BJ (cell line): ENCODE measurements around the gene UBE2B. TPM values are rescaled to one million over a fixed set of nuclear protein-coding genes. Genes with fewer than 3 reads are reported as not detected.
A peak's percentile ranks its signal among the peaks of the same experiment; 100 is the strongest.

Experiments
- CTCF ChIA-PET: fragments of 350-600 bp; formaldehyde crosslinking; extraction: SDS; loops from one replicate; lab custom pipeline; 2021; ENCODE audit warnings: antibody characterized with exemption, inconsistent platforms; lab: Yijun Ruan, JAX
- POLR2A ChIA-PET: fragments of 300-600 bp; sonication (Branson Sonifier 250); formaldehyde crosslinking; extraction: SDS; loops from one replicate; lab custom pipeline; 2021; ENCODE audit warnings: antibody characterized with exemption; lab: Charles Lee
- DNase-seq: peaks from one replicate; pipeline ENCODE4 v3.0.0-alpha.2; 2011; ENCODE audit warnings: low read depth
- H3K27me3 ChIP-seq: 2 replicates; pipeline ENCODE4 v1.6.0; 2011; ENCODE audit warnings: low read length; ENCODE audit not compliant: control insufficient read depth, insufficient read depth
- H3K36me3 ChIP-seq: 2 replicates; pipeline ENCODE4 v1.5.1; 2011; ENCODE audit warnings: low read length; ENCODE audit not compliant: control insufficient read depth, insufficient read depth
- H3K4me3 ChIP-seq: 2 replicates; pipeline ENCODE4 v1.5.1; 2011; ENCODE audit warnings: low read depth, mild to moderate bottlenecking, control low read depth, low read length
- polyA plus RNA-seq: library from polyadenylated mRNA; depleted of rRNA; stranded (reverse); fragments of >200 nt; gene quantifications from 2 replicates; pipeline ENCODE4 v1.2.3, GENCODE V29; 2011
- TF ChIP-seq, protein P1 (sequence below): IDR thresholded peaks from 2 replicates; pipeline ENCODE4 v1.5.1; 2011; ENCODE audit warnings: low read depth, mild to moderate bottlenecking, control low read depth, inconsistent platforms, low read length, moderate library complexity; ENCODE audit not compliant: insufficient read depth

Gene UBE2B
- polyA plus RNA-seq, 1 experiment: 17.6 TPM

DNA sequence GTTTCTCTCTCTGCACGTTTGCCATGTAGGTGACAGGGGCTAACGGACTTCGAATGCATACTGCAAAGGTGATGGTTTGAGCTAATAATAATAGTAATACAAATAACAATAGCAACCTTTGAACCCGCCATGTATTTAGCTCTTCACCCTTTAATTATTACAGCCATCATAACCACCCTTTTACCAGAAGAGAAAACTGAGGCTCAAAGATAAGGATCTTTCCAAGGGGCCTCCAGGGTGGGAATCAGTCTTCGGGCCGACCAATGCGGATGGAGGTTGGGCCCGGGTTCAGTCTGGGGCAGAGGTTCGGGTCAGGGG, 39.8 kb downstream of the UBE2B start:
- Histone ChIP-seq H3K4me3 (peak overlapping the region; percentile 93), H3K36me3 (no peaks in the 10 kb centered on the region), H3K27me3 (no peaks in the 10 kb centered on the region)
- POLR2A ChIA-PET: no interaction called here
- CTCF ChIA-PET: interaction anchor here (0.6 to 4.6 kb wide), 29 partner anchors 11 to 176 kb away, joined by 3 to 28 read pairs (median 4); partner anchors contain the start of gene UBE2B
- no peak for DNase-seq
- TF ChIP-seq, protein P1, sequence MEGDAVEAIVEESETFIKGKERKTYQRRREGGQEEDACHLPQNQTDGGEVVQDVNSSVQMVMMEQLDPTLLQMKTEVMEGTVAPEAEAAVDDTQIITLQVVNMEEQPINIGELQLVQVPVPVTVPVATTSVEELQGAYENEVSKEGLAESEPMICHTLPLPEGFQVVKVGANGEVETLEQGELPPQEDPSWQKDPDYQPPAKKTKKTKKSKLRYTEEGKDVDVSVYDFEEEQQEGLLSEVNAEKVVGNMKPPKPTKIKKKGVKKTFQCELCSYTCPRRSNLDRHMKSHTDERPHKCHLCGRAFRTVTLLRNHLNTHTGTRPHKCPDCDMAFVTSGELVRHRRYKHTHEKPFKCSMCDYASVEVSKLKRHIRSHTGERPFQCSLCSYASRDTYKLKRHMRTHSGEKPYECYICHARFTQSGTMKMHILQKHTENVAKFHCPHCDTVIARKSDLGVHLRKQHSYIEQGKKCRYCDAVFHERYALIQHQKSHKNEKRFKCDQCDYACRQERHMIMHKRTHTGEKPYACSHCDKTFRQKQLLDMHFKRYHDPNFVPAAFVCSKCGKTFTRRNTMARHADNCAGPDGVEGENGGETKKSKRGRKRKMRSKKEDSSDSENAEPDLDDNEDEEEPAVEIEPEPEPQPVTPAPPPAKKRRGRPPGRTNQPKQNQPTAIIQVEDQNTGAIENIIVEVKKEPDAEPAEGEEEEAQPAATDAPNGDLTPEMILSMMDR: no peak

DNA sequence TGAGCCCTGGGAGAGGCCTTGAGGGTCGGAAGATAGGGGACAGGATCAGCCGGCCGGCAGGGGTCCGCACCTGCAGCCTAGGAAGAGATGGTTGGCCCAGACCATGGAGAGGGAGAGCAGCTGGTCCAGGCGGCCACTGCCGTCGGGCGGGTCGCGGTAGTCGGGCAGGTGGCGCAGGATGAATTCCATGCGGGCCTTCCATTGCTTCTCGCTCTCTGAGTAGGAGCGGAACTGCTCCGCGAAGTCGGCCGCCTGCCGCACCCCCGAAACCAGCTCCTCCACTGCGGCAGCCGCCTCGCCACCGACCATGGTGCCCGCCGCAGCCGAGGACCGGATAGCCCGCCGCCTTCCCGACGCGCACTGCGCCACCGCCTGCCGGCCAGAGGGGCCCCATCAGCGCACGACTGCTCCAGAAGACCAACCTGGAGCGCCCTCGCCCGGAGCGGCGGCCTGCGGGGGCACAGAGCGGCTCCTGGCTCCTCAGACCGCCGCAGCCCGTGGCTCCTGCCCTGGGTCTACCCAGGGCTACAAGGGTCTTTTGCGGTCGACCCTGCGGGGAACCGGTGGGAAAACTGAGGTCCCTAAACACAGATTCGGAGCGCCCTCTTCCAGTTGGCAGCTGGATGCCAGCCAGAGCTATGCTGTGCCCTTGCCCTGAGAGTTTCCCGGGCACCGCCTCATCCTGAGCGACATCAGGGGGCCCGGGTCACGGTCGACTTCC, 40.3 kb downstream of the UBE2B start, which contains the start of gene CDKN2AIPNL:
TSS of gene CDKN2AIPNL (minus strand) at position 336 of the 721 bp plus-strand sequence. CDS start at position 309, 27 bp downstream.
- POLR2A ChIA-PET: no interaction called here

DNA sequence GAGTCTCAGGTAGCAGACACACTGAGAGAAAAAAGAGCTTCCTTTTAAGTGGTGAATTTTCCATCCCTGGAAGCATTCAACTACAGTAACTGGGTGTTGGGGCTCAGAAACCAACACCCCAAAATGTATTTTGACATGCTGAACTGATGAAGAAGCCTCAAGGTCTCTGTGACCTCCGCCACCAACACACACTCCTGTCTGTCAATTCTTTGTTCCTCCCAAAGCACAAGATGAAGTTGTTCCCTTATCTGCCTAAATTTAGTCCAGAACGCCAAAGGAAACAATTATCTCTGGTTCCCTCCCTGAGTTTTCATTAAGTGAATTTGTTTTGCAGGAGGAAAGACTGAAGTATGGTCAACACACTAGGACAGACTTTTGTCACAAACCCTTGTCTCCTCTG, 41.7 kb downstream of the UBE2B start:
- POLR2A ChIA-PET: no interaction called here

More for the DNA sequence above, 40.3 kb downstream of the UBE2B start, which contains the start of gene CDKN2AIPNL:
- H3K36me3 ChIP-seq: no peaks in the 10 kb centered on the region
- H3K27me3 ChIP-seq: no peaks in the 10 kb centered on the region
- peak within 1 kb of the TSS; percentile 93 for H3K4me3 ChIP-seq
- CTCF ChIA-PET: interaction anchor here (0.6 to 4.6 kb wide), 32 partner anchors 12 to 176 kb away, joined by 3 to 28 read pairs (median 4); partner anchors contain the start of gene UBE2B
- TF ChIP-seq, protein P1: peak; percentile 71
- DNase-seq: peak; percentile 15

DNA sequence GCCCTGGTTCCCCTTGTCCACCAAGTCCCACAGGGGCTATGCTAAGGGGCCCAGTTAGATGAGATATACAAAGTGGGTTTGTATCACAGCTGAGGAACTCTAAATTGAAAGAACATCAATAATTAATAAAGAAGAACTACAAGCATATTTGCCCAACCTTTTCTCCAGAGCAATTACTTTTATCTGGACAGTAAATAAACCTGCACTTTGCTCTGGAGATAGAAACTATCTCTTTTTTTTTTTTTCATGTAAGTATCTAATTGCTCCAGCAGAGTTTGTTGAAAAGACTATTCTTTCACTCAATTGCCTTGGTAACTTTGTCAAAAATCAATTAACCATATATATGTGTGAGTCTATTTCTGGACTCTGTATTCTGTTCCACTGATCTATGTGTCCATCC, 46.3 kb downstream of the UBE2B start:
- no peaks in the 10 kb centered on the region for H3K27me3 ChIP-seq
- H3K36me3 ChIP-seq: no peaks in the 10 kb centered on the region
- TF ChIP-seq, protein P1: no peak
- no peak overlapping the region for H3K4me3 ChIP-seq
- CTCF ChIA-PET: interaction anchor here (0.8 to 1.6 kb wide), 5 partner anchors 22 to 169 kb away, joined by 3 to 8 read pairs (median 3); no protein-coding TSS in a partner anchor
- POLR2A ChIA-PET: no interaction called here
- DNase-seq: no peak

More for the DNA sequence above, 41.7 kb downstream of the UBE2B start:
- no peak for DNase-seq
- Histone ChIP-seq H3K36me3 (no peaks in the 10 kb centered on the region), H3K27me3 (no peaks in the 10 kb centered on the region), H3K4me3 (no peak overlapping the region)
- TF ChIP-seq, protein P1: no peak
- CTCF ChIA-PET: interaction anchor here (1.3 to 4.6 kb wide), 6 partner anchors 16 to 174 kb away, joined by 3 to 28 read pairs (median 12); no protein-coding TSS in a partner anchor

DNA sequence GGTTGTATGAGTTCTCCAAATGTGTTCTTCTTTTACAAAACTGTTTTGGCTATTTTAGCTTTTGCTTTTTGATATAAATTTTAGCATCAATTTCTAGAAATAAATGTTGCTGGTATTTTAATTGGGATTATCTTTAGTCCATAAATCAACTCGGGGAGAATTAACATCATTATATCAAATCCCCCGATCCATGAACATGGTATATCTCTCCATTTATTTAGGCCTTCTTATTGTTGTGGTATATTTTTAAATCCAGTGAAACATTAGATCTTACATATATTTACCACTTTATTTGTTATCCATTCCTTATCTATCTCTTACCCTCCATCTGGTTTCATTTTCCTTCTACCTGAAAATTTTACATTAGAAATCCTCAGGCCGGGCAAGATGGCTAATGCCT, 47.6 kb downstream of the UBE2B start:
- no peaks in the 10 kb centered on the region for H3K27me3 ChIP-seq
- ChIA-PET POLR2A (no interaction called here), CTCF (interaction anchor here (1.0 to 1.6 kb wide), 3 partner anchors 20 to 168 kb away, joined by 3 read pairs; no protein-coding TSS in a partner anchor)
- no peak for DNase-seq
- H3K4me3 ChIP-seq: no peak overlapping the region
- TF ChIP-seq, protein P1: no peak
- no peaks in the 10 kb centered on the region for H3K36me3 ChIP-seq
